HUES48 (cell line): Measurements from ENCODE around the gene HCRTR1.

Experiments
- H3K27ac ChIP-seq: one replicate; pipeline ENCODE4 v1.7.0; 2013; ENCODE audit warnings: low read depth, low read length, inconsistent platforms
- H3K27me3 ChIP-seq: 2 replicates; pipeline ENCODE4 v1.6.1; 2013; ENCODE audit warnings: mild to moderate bottlenecking, low read length; ENCODE audit not compliant: control insufficient read depth, insufficient read depth
- H3K36me3 ChIP-seq: 2 replicates; pipeline ENCODE4 v1.6.1; 2013; ENCODE audit warnings: low read length; ENCODE audit not compliant: control insufficient read depth, insufficient read depth
- H3K4me1 ChIP-seq: 2 replicates; pipeline ENCODE4 v1.6.1; 2013; ENCODE audit warnings: mild to moderate bottlenecking, low read length; ENCODE audit not compliant: control insufficient read depth, insufficient read depth
- H3K4me3 ChIP-seq: 2 replicates; pipeline ENCODE4 v1.5.1; 2013; ENCODE audit warnings: mild to moderate bottlenecking, low read depth, low read length
- H3K9ac ChIP-seq: 2 replicates; pipeline ENCODE4 v1.6.1; 2013; ENCODE audit warnings: mild to moderate bottlenecking, low read depth, low read length, moderate library complexity
- H3K9me3 ChIP-seq: 2 replicates; pipeline ENCODE4 v1.6.1; 2013; ENCODE audit warnings: low read length; ENCODE audit not compliant: control insufficient read depth, insufficient read depth

HCRTR1 gene

GRCh38 chr1:31655104-31655503 lies 37.6 kb downstream of the HCRTR1 start:
- no peaks in the 10 kb centered on the region for H3K36me3 ChIP-seq
- no peaks in the 10 kb centered on the region for H3K9me3 ChIP-seq

GRCh38 chr1:31655756-31656155 lies 38.3 kb downstream of the HCRTR1 start:
- H3K4me3 ChIP-seq, result no peak overlapping the region
- H3K9ac ChIP-seq, result no peak overlapping the region
- no peaks in the 10 kb centered on the region for H3K36me3 ChIP-seq
- no peaks in the 10 kb centered on the region for H3K9me3 ChIP-seq
- no peak overlapping the region for H3K27ac ChIP-seq
- no peaks in the 10 kb centered on the region for H3K27me3 ChIP-seq
- H3K4me1 ChIP-seq, result no peaks in the 10 kb centered on the region

More at GRCh38 chr1:31655104-31655503, 37.6 kb downstream of the HCRTR1 start:
- Histone ChIP-seq H3K27ac (no peak overlapping the region), H3K27me3 (no peaks in the 10 kb centered on the region), H3K4me3 (no peak overlapping the region), H3K9ac (no peak overlapping the region), H3K4me1 (no peaks in the 10 kb centered on the region)

DNA sequence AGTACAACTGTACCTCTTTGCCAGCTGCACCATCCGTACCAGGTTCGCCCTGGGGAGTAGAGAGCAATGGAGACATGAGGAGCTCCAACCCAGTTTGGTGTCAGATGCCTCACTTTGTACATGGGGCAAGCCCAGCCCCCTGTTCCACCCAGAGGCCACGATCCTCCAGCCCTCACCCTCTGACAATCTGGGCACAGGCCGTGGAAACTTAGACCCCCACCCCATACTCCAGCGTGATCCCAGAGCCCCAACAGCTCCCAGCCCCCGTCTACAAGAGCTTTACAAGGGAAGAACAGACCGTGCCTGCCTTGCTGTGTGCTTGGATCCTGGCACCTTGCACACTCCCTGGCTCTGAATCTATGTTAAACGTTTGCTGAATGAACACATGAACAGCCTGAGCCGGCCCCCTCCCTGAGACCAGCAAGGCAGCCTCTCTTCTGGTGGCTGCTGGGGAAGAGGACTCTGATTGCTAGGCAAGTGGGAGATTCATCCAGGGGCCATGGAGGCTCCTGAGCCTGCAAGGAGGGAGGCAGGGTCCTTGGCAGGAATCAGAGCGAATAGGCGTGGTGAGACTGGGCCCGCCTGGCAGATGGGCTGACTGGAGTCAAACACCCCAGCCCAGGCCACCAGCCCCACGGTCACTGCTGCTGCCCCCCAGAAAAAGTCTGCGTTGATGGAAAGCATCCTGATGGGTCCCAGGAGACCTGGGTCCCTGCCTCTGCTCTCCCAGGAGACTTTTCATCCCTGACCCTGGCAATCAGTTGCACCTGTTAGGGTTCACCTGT lies 39.7 kb downstream of the HCRTR1 start:
- Histone ChIP-seq H3K36me3 (no peaks in the 10 kb centered on the region), H3K27ac (no peak overlapping the region), H3K9ac (no peak overlapping the region), H3K4me1 (no peaks in the 10 kb centered on the region), H3K27me3 (no peaks in the 10 kb centered on the region), H3K4me3 (no peak overlapping the region), H3K9me3 (no peaks in the 10 kb centered on the region)

- H3K27me3 ChIP-seq, result no peaks in the 10 kb centered on the region
- no peaks in the 10 kb centered on the region for H3K36me3 ChIP-seq
- H3K27ac ChIP-seq, result no peak overlapping the region
- H3K9me3 ChIP-seq, result no peaks in the 10 kb centered on the region
- no peak overlapping the region for H3K4me3 ChIP-seq
- no peaks in the 10 kb centered on the region for H3K4me1 ChIP-seq
- no peak overlapping the region for H3K9ac ChIP-seq
These were observed 40.6 kb downstream of the HCRTR1 start for GRCh38 chr1:31657972-31658510.

DNA sequence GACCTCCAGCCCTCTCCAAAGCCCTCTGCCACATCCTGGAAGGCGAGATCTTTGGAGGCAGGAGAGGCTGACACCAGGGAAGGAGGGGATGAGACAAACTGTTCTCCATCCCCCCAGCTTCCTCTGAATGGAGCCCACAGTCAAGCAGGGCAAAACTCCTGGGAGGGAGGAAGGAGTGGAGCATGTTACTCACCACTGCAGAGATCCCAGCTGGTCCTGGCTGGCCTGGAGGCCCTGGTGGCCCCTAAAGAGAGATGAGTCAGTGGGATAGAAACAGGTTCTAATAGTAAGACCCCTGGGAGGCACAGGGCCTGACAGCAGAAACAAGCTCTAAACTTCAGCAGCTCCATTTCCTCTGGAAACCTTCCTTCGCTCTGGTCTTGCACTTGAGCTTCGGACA lies 41.2 kb downstream of the HCRTR1 start:
- no peak overlapping the region for H3K4me3 ChIP-seq
- no peak overlapping the region for H3K9ac ChIP-seq
- H3K36me3 ChIP-seq, result no peaks in the 10 kb centered on the region
- no peaks in the 10 kb centered on the region for H3K9me3 ChIP-seq
- no peaks in the 10 kb centered on the region for H3K27me3 ChIP-seq
- no peaks in the 10 kb centered on the region for H3K4me1 ChIP-seq
- no peak overlapping the region for H3K27ac ChIP-seq

DNA sequence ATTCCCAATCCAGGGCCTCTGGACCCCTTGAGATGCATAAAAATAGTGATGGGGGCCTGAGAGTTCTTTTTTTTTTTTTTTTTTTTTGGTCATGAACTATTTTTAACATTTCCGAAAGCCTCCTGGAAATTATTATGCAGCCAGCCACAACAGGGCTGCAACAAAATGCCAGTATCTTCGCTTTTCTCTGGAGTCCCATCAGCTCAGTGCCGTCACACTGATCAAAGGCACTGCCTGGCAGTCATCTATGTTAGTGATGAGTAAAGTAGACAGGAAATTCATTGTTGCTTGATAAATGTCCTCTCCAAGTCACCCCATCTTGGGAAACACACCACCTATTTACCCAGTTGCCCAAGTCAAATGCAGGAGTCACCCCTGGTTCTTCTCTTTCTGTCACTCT lies 42.4 kb downstream of the HCRTR1 start:
- no peaks in the 10 kb centered on the region for H3K27me3 ChIP-seq
- no peaks in the 10 kb centered on the region for H3K36me3 ChIP-seq
- no peak overlapping the region for H3K4me3 ChIP-seq
- no peak overlapping the region for H3K27ac ChIP-seq
- no peaks in the 10 kb centered on the region for H3K4me1 ChIP-seq
- no peaks in the 10 kb centered on the region for H3K9me3 ChIP-seq
- no peak overlapping the region for H3K9ac ChIP-seq

DNA sequence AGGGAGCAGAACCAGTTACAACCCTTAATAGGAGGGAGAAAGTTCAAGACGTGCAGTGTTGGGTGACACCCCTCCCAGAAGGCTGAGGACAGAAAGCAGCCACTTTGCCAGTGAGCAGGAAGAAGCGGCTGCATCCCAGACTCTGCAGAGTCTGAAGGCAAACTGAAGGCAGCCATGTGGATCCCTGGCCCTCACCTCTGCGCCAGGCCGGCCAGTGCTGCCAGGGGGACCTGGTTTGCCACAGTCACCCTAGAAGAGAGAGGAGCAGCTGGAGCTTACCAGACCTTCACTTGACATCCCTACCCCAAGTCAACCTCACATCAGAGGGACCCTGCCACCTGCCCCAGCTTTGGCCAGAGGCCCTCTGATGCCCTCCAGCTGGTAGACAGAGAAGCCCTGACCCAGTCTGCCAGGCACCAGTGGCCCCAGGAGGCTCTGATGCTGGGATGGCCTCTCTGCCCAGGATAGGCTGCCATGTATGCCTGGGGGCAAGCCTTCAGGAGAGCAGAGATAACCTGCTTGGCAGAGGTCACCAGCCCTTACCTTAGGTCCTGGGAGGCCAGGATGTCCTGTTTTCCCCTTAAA lies 43.5 kb downstream of the HCRTR1 start:
- Histone ChIP-seq H3K9me3 (no peaks in the 10 kb centered on the region), H3K4me1 (no peaks in the 10 kb centered on the region), H3K27me3 (no peaks in the 10 kb centered on the region), H3K9ac (no peak overlapping the region), H3K27ac (no peak overlapping the region), H3K36me3 (no peaks in the 10 kb centered on the region), H3K4me3 (no peak overlapping the region)

DNA sequence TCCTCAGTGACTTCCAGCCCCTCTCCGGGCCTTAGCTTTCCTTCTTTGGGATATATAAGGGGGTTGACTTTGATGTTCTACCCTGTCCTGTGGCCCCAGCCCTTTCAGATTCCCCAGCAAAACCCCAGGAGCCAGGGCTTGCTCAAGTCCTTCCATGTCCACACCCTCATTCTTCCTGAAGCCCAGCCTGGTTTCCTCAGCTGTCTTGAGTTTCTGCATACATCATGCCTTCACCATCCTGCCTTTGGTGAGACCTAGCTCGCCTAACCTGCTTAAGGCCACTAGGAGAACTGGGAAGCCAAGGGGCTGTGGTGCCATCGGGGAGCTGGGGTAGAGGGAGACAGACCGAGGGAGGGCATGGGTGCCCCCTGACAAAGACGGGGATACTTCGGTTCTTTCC lies 44.4 kb downstream of the HCRTR1 start:
- Histone ChIP-seq H3K4me1 (peaks cover 7% of the 10 kb centered on the region), H3K36me3 (no peaks in the 10 kb centered on the region)

GRCh38 chr1:31662463-31662862 lies 45.0 kb downstream of the HCRTR1 start:
- Histone ChIP-seq H3K27ac (no peak overlapping the region), H3K27me3 (no peaks in the 10 kb centered on the region), H3K9ac (no peak overlapping the region), H3K4me3 (no peak overlapping the region), H3K4me1 (peaks cover 7% of the 10 kb centered on the region), H3K36me3 (no peaks in the 10 kb centered on the region), H3K9me3 (no peaks in the 10 kb centered on the region)

More for the DNA sequence above, 44.4 kb downstream of the HCRTR1 start:
- no peaks in the 10 kb centered on the region for H3K9me3 ChIP-seq
- no peak overlapping the region for H3K4me3 ChIP-seq
- H3K27ac ChIP-seq, result no peak overlapping the region
- no peak overlapping the region for H3K9ac ChIP-seq
- no peaks in the 10 kb centered on the region for H3K27me3 ChIP-seq

- Histone ChIP-seq H3K4me3 (no peak overlapping the region), H3K27me3 (no peaks in the 10 kb centered on the region), H3K36me3 (no peaks in the 10 kb centered on the region), H3K27ac (no peak overlapping the region), H3K9me3 (no peaks in the 10 kb centered on the region), H3K4me1 (peaks cover 7% of the 10 kb centered on the region), H3K9ac (no peak overlapping the region)
These were observed 46.3 kb downstream of the HCRTR1 start for GRCh38 chr1:31663622-31664452.

DNA sequence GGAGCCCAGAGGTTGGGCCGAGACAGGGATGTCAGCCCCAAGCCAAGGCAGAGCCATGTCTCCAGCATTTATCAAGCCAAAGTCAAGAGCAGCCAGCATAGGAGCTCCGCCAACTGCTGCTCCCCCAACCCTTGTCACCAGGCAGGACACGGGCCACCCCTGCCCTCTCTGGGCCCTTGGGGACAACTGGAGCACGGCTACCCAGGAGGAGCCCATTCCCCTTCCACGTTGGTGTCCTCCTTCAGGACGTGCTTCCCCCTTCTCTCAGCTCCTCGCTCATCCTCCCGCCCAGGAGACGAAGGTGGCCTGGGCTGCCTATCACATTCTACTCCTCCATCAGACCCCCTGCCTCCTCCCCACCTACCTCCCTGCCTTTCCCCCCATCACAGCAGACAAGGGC lies 47.0 kb downstream of the HCRTR1 start:
- H3K4me3 ChIP-seq, result no peak overlapping the region

More for the DNA sequence above, 47.0 kb downstream of the HCRTR1 start:
- Histone ChIP-seq H3K4me1 (peaks cover 11% of the 10 kb centered on the region), H3K27ac (no peak overlapping the region), H3K9me3 (no peaks in the 10 kb centered on the region), H3K27me3 (no peaks in the 10 kb centered on the region), H3K36me3 (no peaks in the 10 kb centered on the region), H3K9ac (no peak overlapping the region)
